Mucosa of stomach (tissue), 1 donor: ENCODE measurements around the gene GNAS-AS1.

Experiments used
- H3K27me3 ChIP-seq: one replicate; pipeline ENCODE4 v1.7.0; 2013; ENCODE audit warnings: mild to moderate bottlenecking, low read length; ENCODE audit not compliant: control insufficient read depth, insufficient read depth
- H3K36me3 ChIP-seq: one replicate; pipeline ENCODE4 v1.7.0; 2013; ENCODE audit warnings: low read length; ENCODE audit not compliant: control insufficient read depth, insufficient read depth
- H3K4me1 ChIP-seq: one replicate; pipeline ENCODE4 v1.7.0; 2013; ENCODE audit warnings: mild to moderate bottlenecking, low read length; ENCODE audit not compliant: control insufficient read depth, insufficient read depth
- H3K4me3 ChIP-seq: one replicate; pipeline ENCODE4 v1.7.0; 2013; ENCODE audit warnings: low read length
- H3K9ac ChIP-seq: one replicate; pipeline ENCODE4 v1.7.0; 2013; ENCODE audit warnings: mild to moderate bottlenecking, low read length, moderate library complexity
- H3K9me3 ChIP-seq: one replicate; pipeline ENCODE4 v1.7.0; 2013; ENCODE audit warnings: mild to moderate bottlenecking, low read length, moderate library complexity; ENCODE audit not compliant: control insufficient read depth
- donor health status: Pancreatic carcinoma.

The GNAS-AS1 gene

DNA sequence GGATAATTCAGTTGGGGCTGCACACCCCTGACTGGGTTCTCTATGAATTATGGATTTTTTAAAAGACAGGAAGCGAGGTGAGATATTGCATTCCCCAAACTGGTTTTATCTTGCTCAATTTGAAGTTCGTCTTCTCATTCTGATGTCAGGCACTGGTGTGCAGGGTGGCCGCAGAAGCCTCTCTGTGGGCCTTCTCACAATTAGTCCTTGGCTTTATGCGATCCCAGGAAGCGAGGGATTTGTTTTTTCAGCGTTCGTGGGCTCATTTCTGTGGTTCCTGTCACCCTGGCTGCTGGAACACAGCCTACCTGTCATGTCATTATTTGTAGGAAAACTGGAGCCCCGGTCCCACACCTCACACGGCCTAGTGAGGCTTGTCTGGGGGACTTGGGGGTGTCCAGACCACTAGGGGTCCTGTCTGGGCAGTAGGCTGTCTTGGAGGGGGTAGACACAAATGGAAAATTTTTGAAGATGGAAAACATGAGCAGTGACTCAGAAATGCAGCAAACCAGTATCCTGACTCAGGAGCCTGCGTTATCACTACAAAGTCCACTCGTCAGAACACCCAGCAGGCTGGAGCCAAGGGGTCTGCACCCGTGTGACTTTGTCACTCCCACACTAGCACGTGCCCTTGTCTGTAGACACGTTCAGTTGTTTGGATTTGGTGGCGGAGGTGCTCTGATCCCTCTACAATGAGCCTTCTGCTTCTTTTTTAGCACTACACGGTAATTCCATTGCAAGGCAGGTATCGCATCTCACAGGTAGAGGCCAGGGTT, 42.2 kb downstream of the GNAS-AS1 start:
- Histone ChIP-seq H3K27me3 (peaks cover 11% of the 10 kb centered on the region), H3K36me3 (no peaks in the 10 kb centered on the region), H3K4me3 (no peak overlapping the region), H3K4me1 (no peaks in the 10 kb centered on the region), H3K9ac (no peak overlapping the region), H3K9me3 (no peaks in the 10 kb centered on the region)

DNA sequence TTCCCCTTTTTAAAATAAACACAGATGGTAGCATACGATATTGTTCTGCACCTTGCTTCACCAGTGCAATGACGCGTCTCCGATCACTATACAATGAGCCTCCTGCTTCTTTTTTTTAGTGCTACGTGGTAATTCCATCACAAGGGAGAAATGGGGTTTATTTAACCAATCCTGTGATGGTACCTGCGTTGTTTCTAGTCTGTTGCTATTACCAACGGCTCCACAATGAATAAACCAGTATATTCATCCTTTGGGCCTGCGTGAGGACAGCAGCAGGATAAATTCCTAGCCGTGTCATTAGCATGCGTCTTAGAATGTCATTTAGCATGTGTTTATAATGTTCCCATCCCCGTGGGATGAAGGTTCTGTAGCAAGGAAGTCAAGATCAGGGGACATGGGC, 42.9 kb downstream of the GNAS-AS1 start:
- Histone ChIP-seq H3K9me3 (no peaks in the 10 kb centered on the region), H3K36me3 (no peaks in the 10 kb centered on the region), H3K4me3 (no peak overlapping the region), H3K9ac (no peak overlapping the region), H3K27me3 (peaks cover 11% of the 10 kb centered on the region), H3K4me1 (no peaks in the 10 kb centered on the region)

DNA sequence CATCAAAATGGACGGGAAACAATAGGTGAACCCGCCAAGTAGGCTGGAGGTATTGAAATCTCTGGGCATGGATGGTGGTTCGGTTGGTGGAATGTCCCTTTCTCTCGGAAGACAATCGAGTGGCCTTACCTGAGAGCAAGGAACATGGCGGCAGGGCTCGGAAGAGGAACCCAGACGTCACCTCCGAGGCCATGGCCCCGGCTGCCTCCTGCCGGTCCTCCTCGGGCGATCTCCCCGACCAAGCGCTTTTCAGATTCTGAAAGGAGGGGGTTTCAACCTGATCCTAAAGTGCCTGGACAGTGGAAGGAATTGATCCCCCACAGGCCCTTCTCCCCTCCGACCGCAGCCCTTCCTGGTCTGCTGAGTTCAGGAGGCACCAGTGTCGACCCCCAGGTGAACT, 47.2 kb downstream of the GNAS-AS1 start:
- H3K4me3 ChIP-seq = no peak overlapping the region
- no peaks in the 10 kb centered on the region for H3K36me3 ChIP-seq
- H3K9ac ChIP-seq = no peak overlapping the region
- no peaks in the 10 kb centered on the region for H3K4me1 ChIP-seq
- H3K27me3 ChIP-seq = peaks cover 14% of the 10 kb centered on the region
- no peaks in the 10 kb centered on the region for H3K9me3 ChIP-seq

DNA sequence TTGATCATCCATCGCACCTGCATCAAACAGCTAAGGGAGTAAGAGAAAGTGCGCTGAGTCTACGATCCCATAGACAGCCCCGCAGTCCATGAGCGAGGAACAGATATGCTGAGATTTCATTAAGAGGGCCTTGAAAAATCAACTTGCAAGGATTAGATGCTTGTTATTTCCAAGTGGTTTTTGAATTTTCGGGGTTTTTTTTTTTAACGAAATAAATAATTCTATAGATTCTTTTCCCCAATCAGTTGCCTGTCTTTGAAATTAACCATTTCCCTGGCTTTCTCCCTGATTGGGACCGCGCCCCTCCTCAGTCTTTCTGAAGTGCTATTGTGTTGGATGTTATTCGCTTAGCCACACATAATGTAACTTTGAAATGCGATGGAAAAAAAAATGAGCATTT, 48.6 kb downstream of the GNAS-AS1 start:
- no peak overlapping the region for H3K4me3 ChIP-seq
- no peak overlapping the region for H3K9ac ChIP-seq
- peaks cover 8% of the 10 kb centered on the region for H3K27me3 ChIP-seq
- no peaks in the 10 kb centered on the region for H3K4me1 ChIP-seq
- no peaks in the 10 kb centered on the region for H3K9me3 ChIP-seq
- H3K36me3 ChIP-seq = no peaks in the 10 kb centered on the region

DNA sequence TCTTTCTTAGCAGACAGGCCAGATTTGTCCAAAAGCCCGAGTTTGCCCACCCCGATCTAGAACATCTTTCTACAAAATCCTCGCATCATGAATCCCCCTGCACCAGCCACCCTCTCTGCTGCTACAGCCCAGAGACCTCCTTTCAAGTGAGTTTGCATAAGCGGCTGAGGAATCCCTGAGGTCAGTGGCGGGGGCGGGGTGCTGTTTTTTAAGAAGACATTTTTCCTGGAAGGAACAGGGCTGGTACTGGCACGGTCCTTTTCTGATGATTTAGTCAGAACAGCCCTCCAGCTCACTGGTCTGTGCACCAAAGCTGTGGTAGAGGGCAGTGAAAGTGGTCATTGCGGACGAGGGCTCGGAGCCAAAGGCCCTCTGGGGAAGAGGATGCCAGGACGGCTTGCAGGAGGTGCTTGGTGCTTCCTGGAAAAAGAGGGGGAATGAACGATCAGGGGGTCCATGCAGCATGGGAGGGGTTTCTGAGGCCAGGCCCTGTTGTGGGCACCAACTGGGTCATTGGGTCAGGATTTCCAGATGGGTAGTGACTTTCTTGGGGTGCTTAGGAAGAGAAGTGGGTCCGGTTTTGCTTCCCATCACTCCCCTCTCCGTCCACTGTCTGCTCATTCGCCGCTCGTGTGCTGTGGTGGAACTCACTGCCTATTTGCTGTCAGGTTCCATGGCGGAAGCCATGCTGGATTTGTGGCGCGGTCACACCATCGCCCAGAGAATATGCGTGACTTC, 50.4 kb downstream of the GNAS-AS1 start:
- H3K4me1 ChIP-seq = no peaks in the 10 kb centered on the region
- H3K4me3 ChIP-seq = no peak overlapping the region
- no peaks in the 10 kb centered on the region for H3K9me3 ChIP-seq
- peaks cover 8% of the 10 kb centered on the region for H3K27me3 ChIP-seq
- H3K36me3 ChIP-seq = no peaks in the 10 kb centered on the region
- no peak overlapping the region for H3K9ac ChIP-seq

DNA sequence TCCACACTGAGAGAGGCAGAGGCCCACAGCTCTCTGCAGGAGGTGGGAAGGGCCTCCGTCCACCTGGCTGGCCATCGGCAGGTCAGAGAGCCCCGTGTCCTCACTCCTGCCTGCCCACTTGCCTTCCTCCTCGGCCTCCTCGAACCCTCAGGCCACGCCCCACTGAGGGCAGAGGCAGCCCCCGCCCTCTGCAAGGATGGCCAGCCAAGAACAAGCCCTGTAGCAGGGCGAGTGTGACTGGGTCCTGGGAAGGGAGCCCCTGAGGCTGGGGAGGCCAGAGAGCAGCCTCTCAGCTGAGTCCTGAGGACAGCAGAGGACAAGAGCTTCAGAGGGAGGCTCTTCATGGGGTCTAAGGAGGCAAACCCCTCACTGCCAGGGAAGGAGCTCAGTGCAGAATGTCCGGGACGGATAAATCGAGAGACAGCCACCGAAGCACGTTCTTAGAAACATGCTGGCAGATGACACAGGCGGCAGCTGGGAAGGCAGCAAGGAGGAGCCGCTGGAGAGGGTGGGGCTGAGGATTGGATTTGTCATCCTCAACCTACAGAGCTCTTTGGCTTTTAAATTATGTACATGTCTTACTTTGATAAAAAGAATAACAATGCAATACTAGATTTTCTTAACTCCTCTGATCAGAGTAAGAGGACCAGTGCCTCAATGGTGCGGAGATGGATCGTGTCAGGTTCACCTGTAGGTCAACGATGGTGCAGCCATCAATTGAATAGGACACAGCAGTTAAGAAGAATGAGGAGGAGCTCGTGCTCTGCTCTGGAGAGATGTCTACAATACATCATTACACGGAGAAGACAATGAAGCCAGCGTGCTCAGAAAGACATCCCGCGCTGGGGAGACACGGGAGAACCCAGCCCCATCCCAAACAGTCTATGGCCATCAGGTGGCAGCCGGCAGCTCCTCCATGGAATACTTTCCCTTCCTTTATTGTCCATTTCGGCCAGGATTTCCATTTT, 53.0 kb downstream of the GNAS-AS1 start:
- H3K36me3 ChIP-seq = no peaks in the 10 kb centered on the region
- no peaks in the 10 kb centered on the region for H3K4me1 ChIP-seq
- H3K9ac ChIP-seq = no peak overlapping the region
- peaks cover 3% of the 10 kb centered on the region for H3K27me3 ChIP-seq
- no peak overlapping the region for H3K4me3 ChIP-seq
- no peaks in the 10 kb centered on the region for H3K9me3 ChIP-seq

DNA sequence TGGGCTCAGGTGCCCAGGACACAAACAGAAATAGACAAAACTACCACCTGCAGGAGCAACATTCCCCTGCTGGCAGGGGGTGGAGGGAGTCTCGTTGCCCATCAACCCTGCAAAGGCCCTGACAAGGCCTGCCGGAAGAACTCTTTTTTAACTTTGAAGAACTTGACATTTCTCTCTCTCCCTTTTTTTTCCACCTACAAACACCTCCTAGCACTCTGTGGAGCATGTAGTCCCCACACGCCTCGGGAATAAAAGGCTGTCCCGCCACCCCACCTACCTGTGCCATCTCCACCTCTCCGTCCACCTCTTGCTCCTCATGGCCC, 54.8 kb downstream of the GNAS-AS1 start:
- Histone ChIP-seq H3K27me3 (peaks cover 3% of the 10 kb centered on the region), H3K36me3 (no peaks in the 10 kb centered on the region), H3K4me3 (no peak overlapping the region), H3K9me3 (no peaks in the 10 kb centered on the region), H3K4me1 (no peaks in the 10 kb centered on the region), H3K9ac (no peak overlapping the region)

DNA sequence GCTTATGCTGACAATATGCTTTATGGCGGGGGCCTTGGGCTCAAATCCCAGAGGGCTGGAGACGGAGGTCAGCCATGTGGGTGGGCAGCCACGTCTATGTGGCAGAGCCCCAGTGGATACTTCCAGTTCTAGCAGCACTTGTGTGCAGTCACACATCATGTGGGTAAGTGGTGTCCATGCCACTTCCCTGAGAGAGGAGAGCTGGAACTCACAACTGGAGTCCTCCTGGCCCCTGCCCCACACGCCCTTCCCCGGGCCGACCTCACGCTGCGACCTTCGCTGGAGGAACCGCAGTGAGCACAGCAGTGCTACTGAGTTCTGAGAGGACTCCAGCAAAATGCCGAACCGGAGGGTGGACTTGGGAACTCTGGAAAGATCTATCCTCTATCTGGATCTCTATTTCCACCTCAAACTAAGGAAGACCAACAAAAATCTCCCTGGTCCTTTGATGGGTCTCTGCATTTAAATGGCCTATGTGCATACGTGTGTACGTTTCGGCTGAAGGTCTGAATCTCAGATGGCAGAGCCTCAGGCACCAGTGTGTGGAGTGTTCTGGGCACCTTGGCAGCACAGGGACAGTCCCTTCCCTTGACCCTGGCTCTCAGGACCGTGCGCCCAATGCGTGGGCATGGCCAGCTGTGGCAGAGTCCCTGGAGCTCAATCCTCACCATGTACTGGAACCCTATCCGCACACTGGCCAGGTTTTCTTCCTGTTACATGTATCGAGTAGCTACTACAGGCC, 55.4 kb downstream of the GNAS-AS1 start:
- H3K27me3 ChIP-seq = peaks cover 1% of the 10 kb centered on the region

DNA sequence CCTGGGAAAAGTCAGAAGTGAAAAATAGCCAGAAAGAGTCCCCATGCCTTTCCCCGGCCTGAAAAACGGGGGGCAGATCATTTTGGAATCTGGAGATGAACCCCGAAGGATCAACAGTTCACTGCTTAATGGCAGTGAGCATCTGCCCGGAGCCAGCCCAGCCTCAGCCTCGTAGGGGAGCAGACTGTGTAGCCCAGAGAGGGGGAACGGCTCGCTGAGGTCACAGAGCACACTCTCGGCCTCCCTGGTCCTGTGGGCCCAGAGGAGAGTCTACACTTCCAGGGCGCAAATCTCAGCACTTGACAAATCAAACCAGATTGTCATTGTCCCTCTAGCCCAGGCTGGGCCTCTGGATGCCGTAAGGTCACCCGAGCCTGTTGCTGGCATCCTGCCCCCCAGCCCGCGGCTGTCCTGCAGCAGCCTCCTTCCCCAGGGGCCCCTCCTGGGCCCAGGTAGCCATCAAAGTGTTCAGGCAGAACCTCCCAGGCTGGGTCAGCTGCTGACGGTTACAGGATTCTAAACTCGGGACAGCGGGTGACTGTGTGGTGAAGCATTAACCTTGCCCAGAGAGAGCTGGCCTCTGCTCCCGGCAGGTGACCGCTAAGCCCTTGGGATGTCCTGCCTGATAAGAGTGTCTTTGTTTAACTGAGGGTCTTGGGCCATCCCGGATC, 56.1 kb downstream of the GNAS-AS1 start:
- H3K4me1 ChIP-seq = no peaks in the 10 kb centered on the region
- no peak overlapping the region for H3K9ac ChIP-seq
- no peaks in the 10 kb centered on the region for H3K9me3 ChIP-seq
- H3K36me3 ChIP-seq = no peaks in the 10 kb centered on the region
- H3K4me3 ChIP-seq = no peak overlapping the region
- no peaks in the 10 kb centered on the region for H3K27me3 ChIP-seq

More for the DNA sequence above, 55.4 kb downstream of the GNAS-AS1 start:
- Histone ChIP-seq H3K4me3 (no peak overlapping the region), H3K9ac (no peak overlapping the region), H3K9me3 (no peaks in the 10 kb centered on the region), H3K36me3 (no peaks in the 10 kb centered on the region), H3K4me1 (no peaks in the 10 kb centered on the region)

DNA sequence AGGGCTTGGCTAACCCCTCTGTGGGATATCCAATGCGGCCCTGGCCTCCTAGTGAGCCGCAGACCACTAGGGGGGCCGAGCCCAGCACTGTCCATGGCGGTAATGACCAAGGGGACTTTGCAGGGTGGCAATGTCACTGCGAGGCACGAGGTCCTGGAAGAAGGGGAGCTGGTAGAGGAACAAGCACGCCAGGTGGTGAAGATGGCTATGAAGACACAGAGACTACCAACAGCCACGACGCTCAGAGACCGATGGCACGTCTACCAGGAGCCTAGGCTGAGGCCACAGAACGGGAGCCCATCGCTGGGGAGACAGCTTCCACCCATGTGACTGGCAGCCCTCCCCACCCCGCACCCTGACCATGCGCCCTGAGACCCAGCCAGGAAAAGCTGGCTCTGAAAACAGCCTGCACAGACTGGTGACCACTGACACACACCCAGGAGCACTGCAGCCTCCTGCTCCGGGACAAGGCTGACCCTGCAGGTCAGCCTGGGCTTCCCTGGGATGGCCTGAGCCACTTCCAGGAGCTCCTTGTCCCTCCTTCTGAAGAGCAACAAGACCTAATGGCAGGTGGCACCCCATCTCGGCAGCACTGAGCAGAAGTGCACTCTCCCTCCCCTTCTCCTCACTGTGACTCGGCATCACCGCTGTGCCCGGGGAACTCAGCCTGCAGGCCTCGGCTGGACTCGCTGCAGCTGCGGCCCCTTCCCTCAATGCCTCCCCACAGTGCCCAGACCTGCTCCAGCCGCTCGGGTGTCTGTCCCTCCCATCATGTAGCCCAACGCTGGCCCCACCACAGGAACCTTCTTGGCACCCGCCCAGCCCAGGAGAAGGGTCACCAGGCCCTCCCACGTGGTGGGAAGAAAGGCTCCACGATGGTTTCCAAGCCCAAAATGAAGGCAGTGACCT, 56.9 kb downstream of the GNAS-AS1 start:
- Histone ChIP-seq H3K9ac (no peak overlapping the region), H3K4me1 (no peaks in the 10 kb centered on the region), H3K4me3 (no peak overlapping the region), H3K9me3 (no peaks in the 10 kb centered on the region), H3K36me3 (no peaks in the 10 kb centered on the region), H3K27me3 (no peaks in the 10 kb centered on the region)
